K562 (cell line): ENCODE measurements around the gene MYH9. TPM values are rescaled to one million over a fixed set of nuclear protein-coding genes. Genes with fewer than 3 reads are reported as not detected.

Source experiments
- FOSL1 ChIP-seq: fragments of 200-800 bp; sonication (Bioruptor generic); conservative IDR thresholded peaks from 2 replicates; pipeline ENCODE4 v1.6.1; 2016; ENCODE audit warnings: missing genetic modification characterization, missing compliant biosample characterization
- GABPB1 ChIP-seq: sonication (generic); formaldehyde crosslinking; IDR thresholded peaks from 2 replicates; pipeline ENCODE4 v1.8.0; 2022; ENCODE audit warnings: mild to moderate bottlenecking, missing genetic modification reagents
- HMBOX1 ChIP-seq: sonication (generic); IDR thresholded peaks from 2 replicates; pipeline ENCODE4 v1.6.1; 2016
- HMG20B ChIP-seq: fragments of 250-450 bp; sonication (Bioruptor Pico); IDR thresholded peaks from 2 replicates; pipeline ENCODE4 v1.5.0; 2021; ENCODE audit warnings: mild to moderate bottlenecking
- NEUROD1 ChIP-seq: fragments of 150-350 bp; IDR thresholded peaks from 2 replicates; pipeline ENCODE4 v1.6.1; 2014; ENCODE audit warnings: borderline replicate concordance, low read length, low read depth; ENCODE audit not compliant: partially characterized antibody
- NFE2L1 ChIP-seq: fragments of 450-650 bp; IDR thresholded peaks from 2 replicates; pipeline ENCODE4 v1.6.1; 2016; ENCODE audit warnings: missing genetic modification characterization, low read depth, mild to moderate bottlenecking, missing compliant biosample characterization, moderate library complexity, borderline replicate concordance
- RBM22 ChIP-seq: fragments of 200-400 bp; formaldehyde crosslinking; IDR thresholded peaks from 2 replicates; pipeline ENCODE4 v1.6.1; 2018; ENCODE audit warnings: low read length, low read depth; ENCODE audit not compliant: poor library complexity, severe bottlenecking
- RBM39 ChIP-seq: fragments of 200-400 bp; formaldehyde crosslinking; optimal IDR thresholded peaks from 2 replicates; pipeline ENCODE3; 2018; ENCODE audit warnings: low read depth, low read length
- SNRNP70 ChIP-seq: fragments of 200-400 bp; formaldehyde crosslinking; optimal IDR thresholded peaks from 2 replicates; pipeline ENCODE3; 2017; ENCODE audit warnings: low read depth, low read length
- SPI1 ChIP-seq: IDR thresholded peaks from 2 replicates; pipeline ENCODE4 v1.6.1; 2011; ENCODE audit warnings: low read depth, low read length, control low read depth, borderline replicate concordance
- THRB ChIP-seq: fragments of 450-650 bp; formaldehyde crosslinking; conservative IDR thresholded peaks from 2 replicates; pipeline ENCODE4 v1.4.0; 2022; ENCODE audit warnings: mild to moderate bottlenecking, missing genetic modification characterization
- ZBTB17 ChIP-seq: fragments of 450-650 bp; formaldehyde crosslinking; IDR thresholded peaks from 2 replicates; pipeline ENCODE4 v1.4.0; 2020; ENCODE audit warnings: mild to moderate bottlenecking
- ZFP30 ChIP-seq: fragments of 250-450 bp; sonication (Bioruptor Pico); IDR thresholded peaks from 2 replicates; pipeline ENCODE4 v1.8.0; 2022; ENCODE audit warnings: moderate library complexity, mild to moderate bottlenecking, inconsistent platforms, borderline replicate concordance
- ZHX1 ChIP-seq: fragments of 150-350 bp; conservative IDR thresholded peaks from 2 replicates; pipeline ENCODE4 v1.6.1; 2014; ENCODE audit warnings: low read length
- ZMIZ1 ChIP-seq, 2 experiments: fragments of 150-350 bp in 1 of 2; IDR thresholded peaks; 2 replicates each; pipeline ENCODE4 v1.6.1; 2012 to 2016; ENCODE audit warnings: low read depth in 2 of 2, low read length in 2 of 2, mild to moderate bottlenecking in 1 of 2, moderate library complexity in 1 of 2
- ZNF512 ChIP-seq: IDR thresholded peaks from 2 replicates; pipeline ENCODE4 v1.6.1; 2016; ENCODE audit warnings: missing genetic modification characterization, missing compliant biosample characterization
- ZNF695 ChIP-seq: fragments of 450-650 bp; formaldehyde crosslinking; IDR thresholded peaks from 2 replicates; pipeline ENCODE4 v1.4.0; 2020; ENCODE audit warnings: mild to moderate bottlenecking, moderate library complexity
- polyA plus RNA-seq, 8 experiments: library from polyadenylated mRNA; depleted of rRNA in 4 of 8; stranded (reverse) in 5 of 8; unstranded in 3 of 8; fragments of >200 nt; fragmentation: Nextera tagmentation in 2 of 8; fragmentation: Illumina TruSeq in 1 of 8; extraction: Ambion mirVana in 2 of 8; extraction: Trizol in 1 of 8; gene quantifications; 2 replicates each; pipeline versions ENCODE4 v1.2.1 to v1.2.3, GENCODE V29; 2011 to 2014; ENCODE audit warnings: inconsistent platforms in 1 of 8, missing spikeins in 1 of 8
- total RNA-seq, 7 experiments: library from RNA; depleted of rRNA in 6 of 7; stranded (reverse); fragments of >200 nt in 6 of 7; fragmentation: Illumina TruSeq in 2 of 7; extraction: Trizol in 2 of 7; gene quantifications; 2 replicates each; pipeline versions ENCODE4 v1.2.1 to v1.2.3, GENCODE V29; 2011 to 2021; ENCODE audit warnings: low replicate concordance in 1 of 7

The MYH9 gene
- total and polyA plus RNA-seq, 9 of the 15 experiments (the other 6 are each of a cell fraction or from before 2014, with no cell fraction given) = 0.71 to 111 (median 24.6) TPM

- TF ChIP-seq ZHX1 (no peak), SPI1 (peak; percentile 67), ZBTB17 (CRISPR knock-in tag) (no peak), GABPB1 (CRISPR knock-in tag) (no peak; the same call in 1 of the 2 replicates), HMG20B (CRISPR knock-in tag) (no peak), ZMIZ1 (IDR thresholded peaks at IDR 0.05; ENCODE audit: low read depth in 2 of 2, low read length in 2 of 2) (no peak), ZNF512 (peak; percentile 20), THRB (CRISPR knock-in tag) (no peak; the same call in 1 of the 2 replicates), RBM39 (no peak), ZNF695 (no peak), ZFP30 (CRISPR knock-in tag) (no peak), NFE2L1 (tag) (no peak), NEUROD1 (no peak), FOSL1 (tag) (no peak), HMBOX1 (no peak), SNRNP70 (no peak), RBM22 (no peak)
Observed at GRCh38 chr22:36425977-36426523, 38.3 kb upstream of the MYH9 start (continued).
